Body of pancreas (tissue), 4 donors: Measurements from ENCODE around the gene TSPOAP1. TPM values are rescaled to one million over a fixed set of nuclear protein-coding genes. Genes with fewer than 3 reads are reported as not detected.

Experiments
- ATAC-seq: fragments of 150-250 bp; one replicate; pipeline ENCODE4 v1.9.1; 2016
- DNase-seq, 4 donors: peaks; one replicate each; pipeline ENCODE4 v3.0.0-alpha.2; 2019
- H3K27ac ChIP-seq, 4 donors: fragments of 200-600 bp; sonication (generic); 1 replicate in 3 of 4; 2 replicates in 1 of 4; pipeline versions ENCODE4 v1.5.1 to v1.6.1; 2016 to 2019; ENCODE audit warnings: mild to moderate bottlenecking in 1 of 4, mixed read lengths in 1 of 4, moderate library complexity in 1 of 4
- H3K27me3 ChIP-seq, 2 donors: fragments of 200-600 bp; sonication (generic); one replicate each; pipeline ENCODE4 v1.6.0; 2016; ENCODE audit warnings: mild to moderate bottlenecking in 1 of 2
- H3K36me3 ChIP-seq, 2 donors: fragments of 200-600 bp; sonication (generic); replicated peaks in 1 of 2; 2 replicates each; pipeline ENCODE4 v1.5.1; 2016; ENCODE audit warnings: low read depth in 2 of 2; ENCODE audit not compliant: insufficient read depth in 1 of 2
- H3K4me1 ChIP-seq: fragments of 200-600 bp; sonication (generic); one replicate; pipeline ENCODE4 v1.6.0; 2016
- H3K4me3 ChIP-seq, 2 donors: fragments of 200-600 bp; sonication (generic); 1 replicate in 1 of 2; 2 replicates in 1 of 2; pipeline ENCODE4 v1.5.1; 2016 to 2019
- H3K9me3 ChIP-seq, 3 donors: fragments of 200-600 bp; sonication (generic); 1 replicate in 2 of 3; 2 replicates in 1 of 3; pipeline ENCODE4 v1.5.1; 2016
- CTCF ChIP-seq, 7 experiments: fragments of 450-650 bp in 4 of 7; fragments of 200-600 bp in 3 of 7; sonication (generic) in 3 of 7; IDR thresholded peaks; one replicate each; pipeline ENCODE4 v1.5.1; 2016 to 2019; ENCODE audit warnings: antibody characterized with exemption in 7 of 7
- POLR2A ChIP-seq, 3 donors: fragments of 450-650 bp; IDR thresholded peaks; one replicate each; pipeline ENCODE4 v1.6.1; 2016; ENCODE audit warnings: antibody characterized with exemption in 3 of 3, mild to moderate bottlenecking in 2 of 3
- WGBS, 2 donors: methylation state at CpG; one replicate each; pipeline ENCODE4 v1.1.5; 2017; 5-methylcytosine and 5-hydroxymethylcytosine counted together
- intact Hi-C: fragments of 100-400 bp; cut with DNase I; formaldehyde crosslinking; loops from one replicate; pipeline ENCODE4 v1.15.1; 2023
- total RNA-seq, 2 donors: library from RNA; depleted of rRNA; stranded (reverse); fragments of >200 nt; gene quantifications; one replicate each; pipeline ENCODE4 v1.1.0, GENCODE V29; 2016

The TSPOAP1 gene
- total RNA-seq, 2 donors from 2014 or later, result 21.0 to 22.7 TPM

- DNase-seq (no peak), ATAC-seq (no peak)
- Histone ChIP-seq H3K36me3 (no peaks in the 10 kb centered on the region), H3K9me3 (no peaks in the 10 kb centered on the region), H3K4me3 (no peak overlapping the region), H3K27ac (no peak overlapping the region), H3K4me1 (no peaks in the 10 kb centered on the region), H3K27me3 (no peaks in the 10 kb centered on the region)
- no peak for TF ChIP-seq CTCF (IDR thresholded peaks at IDR 0.05)
- 89% methylated on average over 7 of the region's 7 CpGs for WGBS, 2 donors
- intact Hi-C loops, result no loop called here
These were observed 62.4 kb downstream of the TSPOAP1 start for GRCh38 chr17:58265902-58266875.

- H3K4me1 ChIP-seq, result no peaks in the 10 kb centered on the region
- no peak for DNase-seq
- no peaks in the 10 kb centered on the region for H3K36me3 ChIP-seq
- no peak overlapping the region for H3K4me3 ChIP-seq
- 76 to 86% methylated on average over 4 of the region's 4 CpGs for WGBS, 2 donors
- no peak for ATAC-seq
- intact Hi-C loops, result no loop called here
- H3K27me3 ChIP-seq, result no peaks in the 10 kb centered on the region
- no peak overlapping the region for H3K27ac ChIP-seq
- H3K9me3 ChIP-seq, result no peaks in the 10 kb centered on the region
- TF ChIP-seq CTCF (IDR thresholded peaks at IDR 0.05) (no peak), POLR2A (IDR thresholded peaks at IDR 0.05) (no peak)
These were observed 63.3 kb downstream of the TSPOAP1 start for GRCh38 chr17:58265271-58265670.

- TF ChIP-seq POLR2A (IDR thresholded peaks at IDR 0.05) (no peak), CTCF (IDR thresholded peaks at IDR 0.05) (no peak)
- Histone ChIP-seq H3K4me1 (no peaks in the 10 kb centered on the region), H3K27me3 (no peaks in the 10 kb centered on the region)
These were observed 64.0 kb downstream of the TSPOAP1 start for GRCh38 chr17:58264407-58265103.

GRCh38 chr17:58263773-58264172 lies 64.8 kb downstream of the TSPOAP1 start:
- intact Hi-C loops, result no loop called here
- DNase-seq (peak in 1 of 4 donors; percentile 28), ATAC-seq (no peak)
- H3K27me3 ChIP-seq, result no peaks in the 10 kb centered on the region
- TF ChIP-seq CTCF (IDR thresholded peaks at IDR 0.05), result no peak
- TF ChIP-seq POLR2A (IDR thresholded peaks at IDR 0.05), result no peak
- H3K27ac ChIP-seq, result no peak overlapping the region
- no peak overlapping the region for H3K4me3 ChIP-seq
- H3K9me3 ChIP-seq, result no peaks in the 10 kb centered on the region
- WGBS, 2 donors, result 25 to 64% methylated on average over 1 of the region's 1 CpG
- no peaks in the 10 kb centered on the region for H3K4me1 ChIP-seq
- H3K36me3 ChIP-seq, result no peaks in the 10 kb centered on the region

More at GRCh38 chr17:58264407-58265103, 64.0 kb downstream of the TSPOAP1 start:
- H3K27ac ChIP-seq, result no peak overlapping the region
- DNase-seq (no peak), ATAC-seq (no peak)
- intact Hi-C loops, result no loop called here
- 60 to 64% methylated on average over 6 of the region's 6 CpGs for WGBS, 2 donors
- H3K36me3 ChIP-seq, result no peaks in the 10 kb centered on the region
- H3K9me3 ChIP-seq, result no peaks in the 10 kb centered on the region
- no peak overlapping the region for H3K4me3 ChIP-seq
